AG04449 (cell line): ENCODE measurements around the gene PXYLP1.
"Not testable (repeated sequence)": the region's sequence is repeated elsewhere in the genome, so short reads cannot be mapped to it uniquely, and the experiment has no call there.

Source experiments
- CTCF ChIA-PET: fragments of 350-600 bp; formaldehyde crosslinking; extraction: SDS; loops from one replicate; lab custom pipeline; 2021; ENCODE audit warnings: antibody characterized with exemption; lab: Yijun Ruan, JAX
- POLR2A ChIA-PET: fragments of 400-600, 350-600 bp; formaldehyde crosslinking; extraction: SDS; loops from one replicate; lab custom pipeline; 2020; ENCODE audit warnings: antibody characterized with exemption, inconsistent platforms; lab: Yijun Ruan, JAX
- DNase-seq: peaks from one replicate; pipeline ENCODE4 v3.0.0-alpha.2; 2010; ENCODE audit warnings: low read depth, low spot score
- H3K4me3 ChIP-seq: 2 replicates; pipeline ENCODE4 v1.5.1; 2011; ENCODE audit warnings: low read depth, mild to moderate bottlenecking, control low read depth, low read length
- CTCF ChIP-seq: IDR thresholded peaks from one replicate; pipeline ENCODE4 v1.5.1; 2011; ENCODE audit warnings: mild to moderate bottlenecking, moderate library complexity, low read length, control low read depth, inconsistent platforms; ENCODE audit not compliant: insufficient read depth; ENCODE audit errors: missing control alignments

Gene PXYLP1

GRCh38 chr3:141291559-141292355, 60.1 kb downstream of the PXYLP1 start:
- no peak for DNase-seq
- ChIA-PET CTCF (interaction anchor here (0.7 to 4.9 kb wide), 11 partner anchors 8 to 173 kb away, joined by 3 to 42 read pairs (median 5); partner anchors contain the start of gene PXYLP1), POLR2A (no interaction called here)
- TF ChIP-seq CTCF = no peak
- H3K4me3 ChIP-seq = no peak overlapping the region

- no peak for TF ChIP-seq CTCF
- ChIA-PET POLR2A (no interaction called here), CTCF (interaction anchor here (0.7 to 4.9 kb wide), 10 partner anchors 9 to 173 kb away, joined by 3 to 42 read pairs (median 5); partner anchors contain the start of gene PXYLP1)
- DNase-seq = no peak
- H3K4me3 ChIP-seq = no peak overlapping the region
These were observed 60.9 kb downstream of the PXYLP1 start for GRCh38 chr3:141292356-141293058.

- POLR2A ChIA-PET = interaction anchor here (0.9 kb wide), 1 partner anchor 63 kb away, joined by 3 read pairs; the partner anchor contains the start of gene PXYLP1
- no peak for TF ChIP-seq CTCF
- DNase-seq = no peak
- no peak overlapping the region for H3K4me3 ChIP-seq
- CTCF ChIA-PET = interaction anchor here (1.1 to 4.2 kb wide), 8 partner anchors 10 to 267 kb away, joined by 3 to 18 read pairs (median 5); partner anchors contain the start of gene PXYLP1
These were observed 62.7 kb downstream of the PXYLP1 start for GRCh38 chr3:141294301-141294700.

GRCh38 chr3:141294848-141295247, 63.2 kb downstream of the PXYLP1 start:
- peak; percentile 57 for DNase-seq
- CTCF ChIA-PET = interaction anchor here (0.8 to 4.2 kb wide), 10 partner anchors 9 to 266 kb away, joined by 3 to 18 read pairs (median 5); partner anchors contain the start of gene PXYLP1
- H3K4me3 ChIP-seq = no peak overlapping the region
- POLR2A ChIA-PET = interaction anchor here (0.9 kb wide), 1 partner anchor 64 kb away, joined by 3 read pairs; the partner anchor contains the start of gene PXYLP1
- no peak for TF ChIP-seq CTCF

- H3K4me3 ChIP-seq, POLR2A ChIA-PET, DNase-seq: not testable (repeated sequence)
- CTCF ChIA-PET = interaction anchor here (0.7 to 18.3 kb wide), 6 partner anchors 8 to 270 kb away, joined by 3 to 624 read pairs (median 24); partner anchors contain the start of gene PXYLP1
These were observed 68.8 kb downstream of the PXYLP1 start for GRCh38 chr3:141300426-141300825.

- H3K4me3 ChIP-seq = no peak overlapping the region
- TF ChIP-seq CTCF = peak; percentile 2
- DNase-seq = peak; percentile 26
- ChIA-PET CTCF (interaction anchor here (0.8 to 18.3 kb wide), 37 partner anchors 8 to 302 kb away, joined by 3 to 624 read pairs (median 5); partner anchors contain the start of gene PXYLP1), POLR2A (interaction anchor here (0.8 to 1.0 kb wide), 2 partner anchors 28 to 140 kb away, joined by 3 read pairs; no protein-coding TSS in a partner anchor)
These were observed 70.9 kb downstream of the PXYLP1 start for GRCh38 chr3:141302364-141303141.
